Activated T-helper 1 cell treated with anti-CD3 and anti-CD28 coated beads, Interleukin-12 subunit alpha, Interleukin-12 subunit beta, Interleukin-2, Interleukin-4 antibody, amounts not matched to agents 30 ng/mL and 10 ng/mL and 1 ng/mL, durations not matched to agents 14 hours and 24 hours and 36 hours (primary cell): ENCODE measurements around the gene SCML1. TPM values are rescaled to one million over a fixed set of nuclear protein-coding genes. Genes with fewer than 3 reads are reported as not detected.

ENCODE experiments used
- DNase-seq: peaks from one replicate; pipeline ENCODE4 v3.0.0; 2021; ENCODE audit warnings: low spot score
- H3K27ac Mint-ChIP-seq: one replicate; pipeline ENCODE4 v1.8.0; 2021; ENCODE audit warnings: mild to moderate bottlenecking, mixed read lengths
- H3K27me3 Mint-ChIP-seq: one replicate; pipeline ENCODE4 v1.8.0; 2022; ENCODE audit warnings: mild to moderate bottlenecking, moderate library complexity, mixed read lengths; ENCODE audit not compliant: insufficient read depth
- H3K36me3 Mint-ChIP-seq: one replicate; pipeline ENCODE4 v1.8.0; 2021; ENCODE audit warnings: low read depth, mixed read lengths
- H3K4me1 Mint-ChIP-seq: one replicate; pipeline ENCODE4 v1.8.0; 2021; ENCODE audit warnings: low read depth, mixed read lengths
- H3K4me3 Mint-ChIP-seq: one replicate; pipeline ENCODE4 v1.8.0; 2021; ENCODE audit warnings: mild to moderate bottlenecking, moderate library complexity, mixed read lengths
- H3K9me3 Mint-ChIP-seq: one replicate; pipeline ENCODE4 v1.8.0; 2021; ENCODE audit warnings: mixed read lengths
- intact Hi-C: fragments of 100-400 bp; cut with micrococcal nuclease; formaldehyde crosslinking; loops from one replicate; pipeline ENCODE4 v1.15.1; 2024
- total RNA-seq: library from RNA; stranded (reverse); gene quantifications from 2 replicates; pipeline ENCODE4 v1.2.3, GENCODE V29; 2022

The SCML1 gene
- total RNA-seq, 1 donor from 2014 or later: 1.4 TPM

- H3K36me3 Mint-ChIP-seq: no peaks in the 10 kb centered on the region
- peaks cover 6% of the 10 kb centered on the region for H3K4me1 Mint-ChIP-seq
- H3K27me3 Mint-ChIP-seq: peaks cover 36% of the 10 kb centered on the region
- no peak overlapping the region for H3K27ac Mint-ChIP-seq
- H3K4me3 Mint-ChIP-seq: no peak overlapping the region
- no peaks in the 10 kb centered on the region for H3K9me3 Mint-ChIP-seq
- no peak for DNase-seq
- intact Hi-C loops: loop anchor here (2.0 kb wide), 2 partner anchors 27 to 633 kb away; no protein-coding TSS in a partner anchor
Observed at GRCh38 chrX:17743913-17744312, 6.6 kb downstream of the SCML1 start.

DNA sequence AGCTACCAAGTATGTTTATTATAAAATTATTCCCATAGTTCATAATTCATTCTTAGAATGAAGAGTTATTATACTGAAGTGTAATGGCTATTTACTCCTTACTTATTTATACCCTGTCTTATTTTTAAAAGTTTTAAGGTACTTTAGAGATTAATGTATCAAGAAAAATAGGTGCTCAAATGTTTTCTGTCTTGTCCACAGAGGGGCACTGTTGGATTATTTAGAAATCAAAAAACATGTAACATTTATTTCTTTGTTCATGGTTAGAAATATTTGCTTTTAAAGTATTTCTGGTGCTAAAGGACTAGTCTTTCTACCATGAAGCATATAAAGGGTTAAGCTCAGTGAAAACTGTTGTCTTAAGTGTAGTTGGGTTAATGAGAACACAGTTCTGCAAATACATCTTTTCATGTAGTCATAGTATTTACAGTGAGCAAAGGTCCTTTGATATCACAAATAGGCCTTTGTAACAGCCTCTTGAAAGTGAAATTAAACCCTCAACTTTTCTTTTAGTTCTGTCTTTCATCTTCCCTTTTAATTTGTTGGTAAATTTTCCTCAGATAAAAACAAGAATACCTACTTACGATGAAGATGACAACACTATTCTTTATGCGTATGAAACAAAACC, 7.7 kb downstream of the SCML1 start:
- Mint-ChIP-seq H3K4me3 (no peak overlapping the region), H3K4me1 (no peaks in the 10 kb centered on the region), H3K27me3 (peaks cover 29% of the 10 kb centered on the region), H3K36me3 (no peaks in the 10 kb centered on the region), H3K27ac (no peak overlapping the region), H3K9me3 (no peaks in the 10 kb centered on the region)
- intact Hi-C loops: loop anchor here (2.0 kb wide), 1 partner anchor 632 kb away; no protein-coding TSS in a partner anchor
- DNase-seq: no peak

- Mint-ChIP-seq H3K36me3 (no peaks in the 10 kb centered on the region), H3K4me1 (no peaks in the 10 kb centered on the region), H3K27me3 (peaks cover 7% of the 10 kb centered on the region), H3K27ac (no peak overlapping the region), H3K4me3 (no peak overlapping the region), H3K9me3 (no peaks in the 10 kb centered on the region)
- intact Hi-C loops: no loop called here
- no peak for DNase-seq
Observed at GRCh38 chrX:17747692-17748091, 10.4 kb downstream of the SCML1 start.

GRCh38 chrX:17748684-17749083, 11.4 kb downstream of the SCML1 start:
- no peak overlapping the region for H3K4me3 Mint-ChIP-seq

GRCh38 chrX:17750436-17750835, 13.1 kb downstream of the SCML1 start:
- H3K27ac Mint-ChIP-seq: no peak overlapping the region
- no peaks in the 10 kb centered on the region for H3K4me1 Mint-ChIP-seq
- intact Hi-C loops: no loop called here

More at GRCh38 chrX:17748684-17749083, 11.4 kb downstream of the SCML1 start:
- H3K9me3 Mint-ChIP-seq: no peaks in the 10 kb centered on the region
- no peaks in the 10 kb centered on the region for H3K4me1 Mint-ChIP-seq
- no peaks in the 10 kb centered on the region for H3K36me3 Mint-ChIP-seq
- no peak for DNase-seq
- H3K27ac Mint-ChIP-seq: no peak overlapping the region
- H3K27me3 Mint-ChIP-seq: peaks cover 2% of the 10 kb centered on the region
- intact Hi-C loops: no loop called here

GRCh38 chrX:17758382-17758781, 21.1 kb downstream of the SCML1 start:
- intact Hi-C loops: no loop called here
- no peak for DNase-seq
- no peaks in the 10 kb centered on the region for H3K36me3 Mint-ChIP-seq

More at GRCh38 chrX:17750436-17750835, 13.1 kb downstream of the SCML1 start:
- Mint-ChIP-seq H3K4me3 (no peak overlapping the region), H3K36me3 (no peaks in the 10 kb centered on the region), H3K27me3 (no peaks in the 10 kb centered on the region), H3K9me3 (no peaks in the 10 kb centered on the region)
- no peak for DNase-seq

DNA sequence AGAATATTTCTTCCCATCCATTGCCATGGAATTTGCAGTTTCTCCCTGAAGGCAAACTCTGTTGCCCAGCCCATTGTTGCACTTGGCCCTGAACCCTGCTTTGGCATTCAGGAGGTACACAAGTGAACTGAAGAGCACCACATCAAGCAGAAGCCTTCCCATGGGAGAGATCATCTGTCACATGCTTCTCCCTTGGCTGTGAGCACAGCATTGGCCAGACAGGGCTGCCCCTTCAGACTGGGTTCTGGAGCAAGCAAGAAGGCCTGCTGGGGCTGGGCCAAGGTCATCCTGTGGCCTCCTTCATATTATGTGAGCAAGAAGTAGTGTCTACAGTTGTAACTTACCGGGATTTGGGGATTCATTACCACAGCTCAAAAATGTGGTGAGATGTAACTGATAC, 22.7 kb downstream of the SCML1 start:
- H3K4me3 Mint-ChIP-seq: no peak overlapping the region
- H3K27me3 Mint-ChIP-seq: no peaks in the 10 kb centered on the region
- DNase-seq: no peak
- intact Hi-C loops: no loop called here
- H3K27ac Mint-ChIP-seq: no peak overlapping the region
- no peaks in the 10 kb centered on the region for H3K36me3 Mint-ChIP-seq
- H3K4me1 Mint-ChIP-seq: no peaks in the 10 kb centered on the region
- H3K9me3 Mint-ChIP-seq: no peaks in the 10 kb centered on the region

More at GRCh38 chrX:17758382-17758781, 21.1 kb downstream of the SCML1 start:
- Mint-ChIP-seq H3K4me1 (no peaks in the 10 kb centered on the region), H3K27ac (no peak overlapping the region), H3K9me3 (no peaks in the 10 kb centered on the region), H3K4me3 (no peak overlapping the region), H3K27me3 (no peaks in the 10 kb centered on the region)

- H3K36me3 Mint-ChIP-seq: no peaks in the 10 kb centered on the region
- no peak for DNase-seq
- H3K27ac Mint-ChIP-seq: no peak overlapping the region
- H3K4me3 Mint-ChIP-seq: no peak overlapping the region
- H3K4me1 Mint-ChIP-seq: no peaks in the 10 kb centered on the region
- no peaks in the 10 kb centered on the region for H3K27me3 Mint-ChIP-seq
- intact Hi-C loops: no loop called here
- H3K9me3 Mint-ChIP-seq: no peaks in the 10 kb centered on the region
Observed at GRCh38 chrX:17767734-17768133, 30.4 kb downstream of the SCML1 start.

GRCh38 chrX:17768997-17769396, 31.7 kb downstream of the SCML1 start:
- no peaks in the 10 kb centered on the region for H3K27me3 Mint-ChIP-seq
- H3K27ac Mint-ChIP-seq: no peak overlapping the region

GRCh38 chrX:17769701-17770269, 32.5 kb downstream of the SCML1 start:
- no peaks in the 10 kb centered on the region for H3K36me3 Mint-ChIP-seq
- DNase-seq: no peak
- H3K4me1 Mint-ChIP-seq: no peaks in the 10 kb centered on the region
- no peak overlapping the region for H3K4me3 Mint-ChIP-seq
- no peaks in the 10 kb centered on the region for H3K9me3 Mint-ChIP-seq
- no peak overlapping the region for H3K27ac Mint-ChIP-seq
- H3K27me3 Mint-ChIP-seq: no peaks in the 10 kb centered on the region
- intact Hi-C loops: loop anchor here (2.0 kb wide), 1 partner anchor 27 kb away; no protein-coding TSS in a partner anchor

More at GRCh38 chrX:17768997-17769396, 31.7 kb downstream of the SCML1 start:
- H3K36me3 Mint-ChIP-seq: no peaks in the 10 kb centered on the region
- H3K4me1 Mint-ChIP-seq: no peaks in the 10 kb centered on the region
- no peaks in the 10 kb centered on the region for H3K9me3 Mint-ChIP-seq
- no peak for DNase-seq
- no peak overlapping the region for H3K4me3 Mint-ChIP-seq
- intact Hi-C loops: no loop called here

- intact Hi-C loops: no loop called here
- H3K4me3 Mint-ChIP-seq: no peak overlapping the region
- H3K9me3 Mint-ChIP-seq: no peaks in the 10 kb centered on the region
- H3K36me3 Mint-ChIP-seq: no peaks in the 10 kb centered on the region
- no peak for DNase-seq
- no peaks in the 10 kb centered on the region for H3K27me3 Mint-ChIP-seq
- no peaks in the 10 kb centered on the region for H3K4me1 Mint-ChIP-seq
- H3K27ac Mint-ChIP-seq: no peak overlapping the region
Observed at GRCh38 chrX:17773221-17773876, 36.1 kb downstream of the SCML1 start.

- Mint-ChIP-seq H3K27me3 (no peaks in the 10 kb centered on the region), H3K27ac (no peak overlapping the region), H3K4me1 (no peaks in the 10 kb centered on the region), H3K4me3 (no peak overlapping the region), H3K36me3 (no peaks in the 10 kb centered on the region), H3K9me3 (no peaks in the 10 kb centered on the region)
- intact Hi-C loops: no loop called here
- no peak for DNase-seq
Observed at GRCh38 chrX:17774053-17774452, 36.8 kb downstream of the SCML1 start.

DNA sequence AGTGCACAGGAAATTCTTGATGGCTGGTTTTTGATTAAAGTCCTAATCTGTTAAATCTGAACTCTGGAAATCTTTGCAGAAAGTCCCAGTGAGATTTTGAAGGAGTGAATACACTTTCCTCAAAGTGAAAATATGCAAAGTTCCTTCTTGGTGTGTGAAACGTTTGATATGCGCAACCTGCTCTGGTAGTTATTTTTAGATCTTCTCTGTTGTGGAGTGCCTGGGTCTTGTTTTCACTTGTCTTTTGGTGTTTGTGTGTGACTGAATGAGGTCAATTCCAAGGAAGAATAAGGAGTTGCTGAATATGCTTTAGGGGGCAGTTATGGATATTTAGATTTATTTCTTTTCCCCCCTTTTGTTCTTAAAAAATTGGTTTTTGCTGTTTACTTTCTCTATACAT, 41.7 kb downstream of the SCML1 start:
- H3K4me3 Mint-ChIP-seq: no peak overlapping the region
- H3K4me1 Mint-ChIP-seq: no peaks in the 10 kb centered on the region
- H3K27ac Mint-ChIP-seq: no peak overlapping the region
- intact Hi-C loops: no loop called here
- H3K9me3 Mint-ChIP-seq: peaks cover 4% of the 10 kb centered on the region
- no peak for DNase-seq
- no peaks in the 10 kb centered on the region for H3K27me3 Mint-ChIP-seq
- H3K36me3 Mint-ChIP-seq: no peaks in the 10 kb centered on the region
